HCT116 (cell line): Measurements from ENCODE around the gene PRKCA. TPM values are rescaled to one million over a fixed set of nuclear protein-coding genes. Genes with fewer than 3 reads are reported as not detected.

Experiments
- ATAC-seq: fragments of 200-7000 bp; cut with Tn5 transposase; 2 replicates; pipeline ENCODE4 v1.9.1; 2020; ENCODE audit warnings: mild to moderate bottlenecking, moderate library complexity
- BruUV-seq: library from RNA; stranded (reverse); fragments of 400-500 nt; replicated peaks from 2 replicates; lab custom pipeline; 2021; lab: Mats Ljungman, UMichigan
- CTCF ChIA-PET: fragments of 300-600 bp; sonication (Branson Sonifier 250); formaldehyde crosslinking; loops from one replicate; lab custom pipeline; 2021; ENCODE audit warnings: antibody characterized with exemption; lab: Charles Lee
- POLR2A ChIA-PET: fragments of 300-600, 350-600 bp; sonication (Branson Sonifier 250); formaldehyde crosslinking; loops from one replicate; lab custom pipeline; 2021; ENCODE audit warnings: antibody characterized with exemption; lab: Charles Lee
- RAD21 ChIA-PET, 2 experiments: fragments of 300-600 bp; sonication (Branson Sonifier 250); formaldehyde crosslinking; loops; one replicate each; lab custom pipeline; 2023; ENCODE audit warnings: low total read pairs in 2 of 2; ENCODE audit not compliant: uncharacterized antibody in 2 of 2, unreplicated experiment in 2 of 2, low non-redundant PET in 1 of 2; lab: Charles Lee
- DNase-seq: peaks from one replicate; pipeline ENCODE4 v3.0.0-alpha.2; 2010; ENCODE audit warnings: low read depth, low spot score
- H2AFZ ChIP-seq: fragments of 200-600 bp; shearing (Covaris generic), sonication (generic); 2 replicates; pipeline ENCODE4 v1.6.1; 2017; ENCODE audit warnings: low read depth, mixed run types, mixed read lengths, antibody characterized with exemption, low read length; ENCODE audit not compliant: poor library complexity, severe bottlenecking
- H3K27ac ChIP-seq: 2 replicates; pipeline ENCODE4 v1.5.1; 2012; ENCODE audit warnings: low read depth, low read length
- H3K27me3 ChIP-seq: fragments of 200-600 bp; sonication (generic); 2 replicates; pipeline ENCODE4 v1.6.1; 2016; ENCODE audit warnings: mixed run types, low read length, mixed read lengths; ENCODE audit not compliant: insufficient read depth
- H3K36me3 ChIP-seq, 2 experiments: fragments of 200-500 bp in 1 of 2; fragments of 200-600 bp in 1 of 2; sonication (Bioruptor generic) in 1 of 2; sonication (generic) in 1 of 2; 2 replicates each; pipeline versions ENCODE4 v1.5.1 to v1.6.1; 2014 to 2016; ENCODE audit warnings: low read length in 2 of 2, inconsistent platforms in 1 of 2, mixed read lengths in 1 of 2, mixed run types in 1 of 2; ENCODE audit not compliant: insufficient read depth in 2 of 2, control insufficient read depth in 1 of 2
- H3K4me1 ChIP-seq, 2 experiments: fragments of 200-600 bp in 1 of 2; sonication (generic) in 1 of 2; 2 replicates each; pipeline versions ENCODE4 v1.5.1 to v1.6.1; 2012 to 2017; ENCODE audit warnings: low read length in 2 of 2, inconsistent platforms in 1 of 2, mild to moderate bottlenecking in 1 of 2, mixed read lengths in 1 of 2, mixed run types in 1 of 2, moderate library complexity in 1 of 2; ENCODE audit not compliant: insufficient read depth in 2 of 2, control insufficient read depth in 1 of 2
- H3K4me2 ChIP-seq: fragments of 200-600 bp; sonication (generic); 2 replicates; pipeline ENCODE4 v1.6.1; 2017; ENCODE audit warnings: mixed run types, low read length, mixed read lengths
- H3K4me3 ChIP-seq, 2 experiments: fragments of 200-600 bp in 1 of 2; sonication (generic) in 1 of 2; replicated peaks in 1 of 2; 2 replicates each; pipeline ENCODE4 v1.5.1; 2011 to 2016; ENCODE audit warnings: low read length in 2 of 2, control low read depth in 1 of 2, low read depth in 1 of 2, mild to moderate bottlenecking in 1 of 2, mixed read lengths in 1 of 2, mixed run types in 1 of 2
- H3K79me2 ChIP-seq: fragments of 200-600 bp; sonication (generic); 2 replicates; pipeline ENCODE4 v1.6.1; 2017; ENCODE audit warnings: mild to moderate bottlenecking, mixed run types, low read length, moderate library complexity, mixed read lengths; ENCODE audit not compliant: insufficient read depth
- H3K9ac ChIP-seq: fragments of 200-600 bp; sonication (generic); 2 replicates; pipeline ENCODE4 v1.6.1; 2016; ENCODE audit warnings: low read length, mixed read lengths
- H3K9me2 ChIP-seq: fragments of 200-600 bp; sonication (generic), shearing (Covaris generic); 2 replicates; pipeline ENCODE4 v1.6.1; 2017; ENCODE audit warnings: mixed run types, mild to moderate bottlenecking, moderate library complexity; ENCODE audit not compliant: insufficient read depth
- H3K9me3 ChIP-seq, 2 experiments: fragments of 200-500 bp in 1 of 2; fragments of 200-600 bp in 1 of 2; sonication (Bioruptor generic) in 1 of 2; sonication (generic) in 1 of 2; 2 replicates each; pipeline ENCODE4 v1.6.1; 2014 to 2017; ENCODE audit warnings: low read length in 2 of 2, mixed read lengths in 2 of 2, inconsistent platforms in 1 of 2, low read depth in 1 of 2, mild to moderate bottlenecking in 1 of 2, mixed run types in 1 of 2, moderate library complexity in 1 of 2; ENCODE audit not compliant: control insufficient read depth in 1 of 2, insufficient read depth in 1 of 2
- H4K20me1 ChIP-seq: fragments of 200-600 bp; sonication (generic), shearing (Covaris generic); 2 replicates; pipeline ENCODE4 v1.6.1; 2017; ENCODE audit warnings: mixed run types, mild to moderate bottlenecking, moderate library complexity; ENCODE audit not compliant: insufficient read depth
- CBX3 ChIP-seq: IDR thresholded peaks from 2 replicates; pipeline ENCODE4 v1.6.1; 2012; ENCODE audit warnings: low read depth
- CEBPB ChIP-seq: IDR thresholded peaks from 2 replicates; pipeline ENCODE4 v1.6.1; 2012; ENCODE audit warnings: low read depth
- EGR1 ChIP-seq: IDR thresholded peaks from 2 replicates; pipeline ENCODE4 v1.6.1; 2012; ENCODE audit warnings: low read depth
- EZH2phosphoT487 ChIP-seq: fragments of 200-600 bp; IDR thresholded peaks from 2 replicates; pipeline ENCODE4 v1.6.1; 2018; ENCODE audit warnings: antibody characterized with exemption, borderline replicate concordance
- FOSL1 ChIP-seq: IDR thresholded peaks from 2 replicates; pipeline ENCODE4 v1.6.1; 2012; ENCODE audit warnings: low read depth
- JUND ChIP-seq: IDR thresholded peaks from 2 replicates; pipeline ENCODE4 v1.6.1; 2012
- POLR2A ChIP-seq: IDR thresholded peaks from 2 replicates; pipeline ENCODE4 v1.7.0; 2011; ENCODE audit warnings: borderline replicate concordance; ENCODE audit not compliant: insufficient read depth, insufficient read length; ENCODE audit errors: extremely low read depth
- POLR2AphosphoS5 ChIP-seq: IDR thresholded peaks from 2 replicates; pipeline ENCODE4 v1.6.1; 2011; ENCODE audit warnings: mild to moderate bottlenecking, low read depth, low read length, moderate library complexity
- REST ChIP-seq: IDR thresholded peaks from 2 replicates; pipeline ENCODE4 v1.6.1; 2012; ENCODE audit warnings: low read depth
- SIN3A ChIP-seq: IDR thresholded peaks from 2 replicates; pipeline ENCODE4 v1.6.1; 2012; ENCODE audit warnings: low read depth
- SP1 ChIP-seq: IDR thresholded peaks from 2 replicates; pipeline ENCODE4 v1.6.1; 2012; ENCODE audit warnings: low read depth
- SRF ChIP-seq: IDR thresholded peaks from 2 replicates; pipeline ENCODE4 v1.6.1; 2012; ENCODE audit warnings: low read depth
- TCF7L2 ChIP-seq: IDR thresholded peaks from 2 replicates; pipeline ENCODE4 v1.7.0; 2011; ENCODE audit warnings: borderline replicate concordance, inconsistent platforms; ENCODE audit not compliant: insufficient read depth, insufficient read length; ENCODE audit errors: extremely low read depth
- ZFX ChIP-seq: fragments of 450-650 bp; IDR thresholded peaks from 2 replicates; pipeline ENCODE4 v1.6.1; 2017
- ZNF274 ChIP-seq: fragments of 200-500 bp; sonication (Bioruptor generic); IDR thresholded peaks from 2 replicates; pipeline ENCODE4 v1.6.1; 2014; ENCODE audit warnings: mild to moderate bottlenecking, low read depth, low read length, inconsistent platforms
- intact Hi-C: fragments of 100-400 bp; cut with micrococcal nuclease; formaldehyde crosslinking; loops from 2 replicates; pipeline ENCODE4 v1.10.0; 2022
- total RNA-seq: library from RNA; stranded (reverse); gene quantifications from one replicate; pipeline ENCODE4 v1.2.1, GENCODE V29; 2021; ENCODE audit not compliant: unreplicated experiment
- TF ChIP-seq, protein P1 (sequence below): IDR thresholded peaks from 2 replicates; pipeline ENCODE4 v1.6.1; 2012
- TF ChIP-seq, protein P2 (sequence below), 3 experiments: fragments of 200-600 bp in 1 of 3; sonication (generic) in 1 of 3; IDR thresholded peaks in 2 of 3; conservative IDR thresholded peaks in 1 of 3; 2 replicates each; pipeline ENCODE4 v1.5.1; 2012 to 2017; ENCODE audit warnings: low read depth in 2 of 3, low read length in 2 of 3, antibody characterized with exemption in 1 of 3, borderline replicate concordance in 1 of 3, control low read depth in 1 of 3, mild to moderate bottlenecking in 1 of 3, mixed read lengths in 1 of 3, mixed run types in 1 of 3, moderate library complexity in 1 of 3; ENCODE audit not compliant: insufficient read depth in 1 of 3

Gene PRKCA
- total RNA-seq, 1 experiment from 2014 or later = 18.8 TPM

DNA sequence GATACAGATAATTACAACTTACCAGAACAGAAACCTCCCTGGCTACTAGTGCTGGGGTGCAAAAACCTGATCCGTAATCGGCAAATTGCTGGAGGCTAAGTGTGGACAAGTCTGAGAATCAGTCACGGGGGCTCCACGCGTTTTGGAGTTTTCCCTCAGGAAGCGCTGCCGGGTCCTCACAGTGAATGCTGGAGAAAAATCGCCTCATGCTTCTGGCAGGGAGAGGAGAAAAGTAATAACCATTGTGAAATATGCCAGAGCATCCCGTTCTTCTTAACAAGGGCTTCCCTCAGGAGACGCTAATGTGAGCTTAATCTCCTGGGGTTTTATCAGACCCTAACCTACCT is 453.5 kb downstream of the PRKCA start:
- Histone ChIP-seq H3K79me2 (no peaks in the 10 kb centered on the region), H3K9me3 (no peaks in the 10 kb centered on the region), H3K36me3 (no peaks in the 10 kb centered on the region), H3K4me3 (no peak overlapping the region), H3K9me2 (no peaks in the 10 kb centered on the region), H2AFZ (no peak overlapping the region), H3K4me2 (no peak overlapping the region), H3K27ac (no peak overlapping the region), H3K9ac (no peak overlapping the region), H3K27me3 (no peaks in the 10 kb centered on the region), H4K20me1 (no peaks in the 10 kb centered on the region), H3K4me1 (peaks cover 18 to 19% of the 10 kb centered on the region in 2 experiments)
- no peak for ATAC-seq
- POLR2A ChIA-PET = no interaction called here
- no TSS peak for BruUV-seq
- intact Hi-C loops = no loop called here
- CTCF ChIA-PET = no interaction called here
- RAD21 ChIA-PET = no interaction called here
- no peak for TF ChIP-seq REST
- TF ChIP-seq, protein P1, sequence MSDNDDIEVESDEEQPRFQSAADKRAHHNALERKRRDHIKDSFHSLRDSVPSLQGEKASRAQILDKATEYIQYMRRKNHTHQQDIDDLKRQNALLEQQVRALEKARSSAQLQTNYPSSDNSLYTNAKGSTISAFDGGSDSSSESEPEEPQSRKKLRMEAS = no peak
- no peak for TF ChIP-seq SIN3A
- TF ChIP-seq EZH2phosphoT487 = no peak
- TF ChIP-seq CBX3 = no peak
- TF ChIP-seq EGR1 = no peak
- TF ChIP-seq, protein P2, sequence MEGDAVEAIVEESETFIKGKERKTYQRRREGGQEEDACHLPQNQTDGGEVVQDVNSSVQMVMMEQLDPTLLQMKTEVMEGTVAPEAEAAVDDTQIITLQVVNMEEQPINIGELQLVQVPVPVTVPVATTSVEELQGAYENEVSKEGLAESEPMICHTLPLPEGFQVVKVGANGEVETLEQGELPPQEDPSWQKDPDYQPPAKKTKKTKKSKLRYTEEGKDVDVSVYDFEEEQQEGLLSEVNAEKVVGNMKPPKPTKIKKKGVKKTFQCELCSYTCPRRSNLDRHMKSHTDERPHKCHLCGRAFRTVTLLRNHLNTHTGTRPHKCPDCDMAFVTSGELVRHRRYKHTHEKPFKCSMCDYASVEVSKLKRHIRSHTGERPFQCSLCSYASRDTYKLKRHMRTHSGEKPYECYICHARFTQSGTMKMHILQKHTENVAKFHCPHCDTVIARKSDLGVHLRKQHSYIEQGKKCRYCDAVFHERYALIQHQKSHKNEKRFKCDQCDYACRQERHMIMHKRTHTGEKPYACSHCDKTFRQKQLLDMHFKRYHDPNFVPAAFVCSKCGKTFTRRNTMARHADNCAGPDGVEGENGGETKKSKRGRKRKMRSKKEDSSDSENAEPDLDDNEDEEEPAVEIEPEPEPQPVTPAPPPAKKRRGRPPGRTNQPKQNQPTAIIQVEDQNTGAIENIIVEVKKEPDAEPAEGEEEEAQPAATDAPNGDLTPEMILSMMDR (IDR thresholded peaks at IDR 0.05 in 2 of 3, conservative IDR thresholded peaks at IDR 0.05 in 1 of 3; ENCODE audit: borderline replicate concordance in 1 of 3, insufficient read depth in 1 of 3, low read depth in 2 of 3, low read length in 2 of 3) = no peak
- TF ChIP-seq JUND = no peak
- TF ChIP-seq FOSL1 = no peak
- TF ChIP-seq TCF7L2 = no peak
- no peak for TF ChIP-seq SP1
- no peak for TF ChIP-seq ZFX
- TF ChIP-seq CEBPB = no peak
- no peak for TF ChIP-seq SRF
- no peak for TF ChIP-seq POLR2AphosphoS5
- TF ChIP-seq POLR2A = no peak
- no peak for TF ChIP-seq ZNF274
- no peak for DNase-seq
